DMS114 treated with DMSO at 0.1 percent for 48 hours (cell line): ENCODE results near the gene AJUBA.
A peak's percentile ranks its signal among the peaks of the same experiment; 100 is the strongest.
"Not testable (repeated sequence)": the region's sequence is repeated elsewhere in the genome, so short reads cannot be mapped to it uniquely, and the experiment has no call there.

Source experiments
- DNase-seq: peaks from one replicate; lab custom pipeline; 2025; ENCODE audit not compliant: unreplicated experiment; lab: John Stamatoyannopoulos, UW

The AJUBA gene

GRCh38 chr14:22952418-22952817 lies 29.9 kb downstream of the AJUBA start:
- DNase-seq = no peak

- DNase-seq = not testable (repeated sequence)
Observed at GRCh38 chr14:22951795-22952194, 30.6 kb downstream of the AJUBA start.

DNA sequence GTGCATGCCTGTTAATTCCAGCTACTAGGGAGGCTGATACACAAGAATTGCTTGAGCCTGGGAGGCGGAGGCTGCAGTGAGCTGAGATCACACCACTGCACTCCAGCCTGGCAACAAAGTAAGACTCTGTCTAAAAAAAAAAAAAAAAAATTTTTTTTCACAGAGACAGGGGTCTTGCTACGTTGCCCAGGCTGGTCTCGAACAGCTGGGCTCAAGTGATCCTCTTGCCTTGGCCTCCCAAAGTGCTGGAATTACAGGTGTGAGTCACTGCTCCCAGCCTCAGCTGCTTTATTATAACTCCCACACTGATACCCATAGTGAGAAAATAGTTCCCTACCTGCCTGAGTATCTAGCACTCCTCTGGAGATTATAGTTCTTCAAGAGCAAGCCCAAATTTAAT lies 36.7 kb downstream of the AJUBA start:
- no peak for DNase-seq

DNA sequence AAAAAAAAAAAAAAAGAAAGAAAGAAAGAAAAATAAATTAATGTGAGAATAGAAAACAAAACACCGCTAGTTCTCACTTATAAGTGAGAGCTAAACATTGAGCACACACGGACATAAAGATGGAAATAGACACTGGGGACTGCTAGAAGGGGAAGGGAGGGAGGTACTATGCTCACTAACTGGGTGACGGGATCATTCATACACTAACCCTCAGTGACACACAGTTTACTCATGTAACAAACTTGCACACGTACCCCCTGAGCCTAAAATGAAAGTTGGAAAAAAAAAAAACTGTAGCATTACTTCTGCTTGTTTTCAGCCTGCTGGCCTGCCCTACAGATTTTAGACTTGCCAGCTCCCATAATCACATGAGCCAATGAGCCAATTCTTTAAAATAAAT lies 42.7 kb downstream of the AJUBA start:
- DNase-seq = no peak

- no peak for DNase-seq
Observed at GRCh38 chr14:22935156-22935555, 47.2 kb downstream of the AJUBA start.

DNA sequence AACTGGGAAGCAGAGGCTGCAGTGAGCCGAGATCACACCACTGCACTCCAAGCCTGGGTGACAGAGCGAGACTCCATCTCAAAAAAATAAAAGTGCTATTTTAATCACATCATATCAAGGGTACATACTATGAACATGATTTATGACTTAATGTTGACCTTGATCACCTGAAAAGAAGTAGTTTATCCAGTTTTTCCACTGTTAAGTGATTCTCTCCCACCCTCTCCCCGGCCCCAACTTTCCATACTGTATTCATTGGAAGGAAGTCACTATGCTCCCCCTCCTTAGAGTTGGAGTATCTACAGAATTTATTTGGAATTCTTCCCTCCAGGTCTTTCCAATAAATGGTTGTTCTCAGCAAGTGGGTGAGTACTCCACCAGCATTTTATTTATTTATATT lies 50.2 kb downstream of the AJUBA start:
- no peak for DNase-seq

DNA sequence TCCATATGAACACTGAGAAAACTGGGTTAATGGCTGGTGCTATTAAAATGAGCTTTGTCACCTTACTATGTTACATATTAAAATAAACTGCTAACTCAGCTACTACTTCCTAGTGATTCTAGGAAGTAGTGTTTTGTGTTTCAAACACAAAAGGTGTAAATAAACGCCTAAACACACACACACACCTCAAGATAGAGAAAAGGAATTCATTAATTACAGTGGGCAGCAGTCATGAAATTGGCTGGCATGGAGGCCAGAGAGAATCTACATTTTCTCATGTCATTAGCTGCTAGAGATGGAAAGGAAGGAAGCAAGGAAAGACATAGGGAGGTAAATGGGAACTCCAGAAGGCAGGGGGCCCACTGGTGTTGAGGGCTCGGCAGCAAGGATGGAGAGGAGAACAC lies 52.4 kb downstream of the AJUBA start:
- no peak for DNase-seq

DNA sequence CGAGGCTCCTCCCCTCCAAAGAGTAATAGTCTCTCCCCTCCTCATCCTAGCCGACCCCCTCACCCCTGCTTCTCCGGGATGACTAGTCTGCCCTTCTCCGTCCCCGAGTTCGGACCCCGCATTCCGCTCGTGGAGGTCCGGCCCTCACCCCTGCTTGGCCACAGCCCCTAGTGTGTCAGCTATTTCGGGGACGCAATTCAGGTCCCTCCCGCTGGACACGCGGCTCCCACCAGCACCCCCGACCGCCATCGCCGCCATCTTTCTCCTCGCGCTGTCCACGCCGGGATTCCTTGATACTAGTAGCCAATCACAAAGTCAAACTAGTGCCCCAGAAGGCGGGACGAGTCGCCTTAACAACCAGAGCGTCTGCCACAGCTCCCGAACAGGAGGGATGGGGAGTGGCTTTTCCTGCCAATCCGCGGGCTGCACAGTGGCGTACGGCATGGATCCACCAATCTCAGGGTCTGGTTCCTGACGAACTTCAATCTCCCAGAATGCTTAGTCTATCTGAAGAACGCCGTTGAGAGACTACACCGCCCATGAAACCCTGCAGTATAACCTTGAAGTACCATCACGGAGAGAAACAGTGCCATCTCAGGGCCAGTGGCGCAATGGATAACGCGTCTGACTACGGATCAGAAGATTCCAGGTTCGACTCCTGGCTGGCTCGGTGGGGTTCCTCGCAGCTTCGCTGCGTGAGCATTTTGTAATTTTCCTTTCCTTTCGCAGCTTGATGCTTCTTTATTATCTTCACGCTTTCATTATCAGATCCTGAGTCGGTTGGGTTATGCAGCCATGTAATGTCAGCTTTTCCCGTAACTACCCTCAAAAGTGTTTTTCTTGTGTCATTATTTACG lies 53.0 kb downstream of the AJUBA start, which contains the start of gene PRMT5:
TSS of gene PRMT5 (minus strand) at position 273 of the 857 bp plus-strand sequence. CDS start at position 258, 15 bp downstream.
- peak; percentile 98 for DNase-seq

- no peak for DNase-seq
Observed at GRCh38 chr14:22928237-22929103, 53.9 kb downstream of the AJUBA start.

DNA sequence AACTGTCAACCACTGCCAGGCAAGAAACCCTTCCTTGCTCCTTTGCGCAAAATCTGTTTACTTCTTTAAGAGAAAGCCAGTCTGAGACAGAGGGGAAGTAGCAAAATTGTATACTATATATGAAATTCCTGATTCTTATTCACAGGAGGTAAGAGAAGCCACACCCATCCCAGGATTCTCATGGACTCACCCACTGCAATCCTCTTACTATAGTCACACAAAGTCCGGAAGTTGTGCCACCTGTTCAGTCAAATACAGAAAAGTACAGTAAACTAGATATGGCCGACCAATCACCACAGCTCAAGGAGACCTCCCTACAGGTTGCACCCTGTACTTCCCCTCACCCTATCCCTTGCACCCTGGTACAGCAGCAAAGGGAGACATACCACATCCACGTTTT lies 56.0 kb downstream of the AJUBA start:
- no peak for DNase-seq

DNA sequence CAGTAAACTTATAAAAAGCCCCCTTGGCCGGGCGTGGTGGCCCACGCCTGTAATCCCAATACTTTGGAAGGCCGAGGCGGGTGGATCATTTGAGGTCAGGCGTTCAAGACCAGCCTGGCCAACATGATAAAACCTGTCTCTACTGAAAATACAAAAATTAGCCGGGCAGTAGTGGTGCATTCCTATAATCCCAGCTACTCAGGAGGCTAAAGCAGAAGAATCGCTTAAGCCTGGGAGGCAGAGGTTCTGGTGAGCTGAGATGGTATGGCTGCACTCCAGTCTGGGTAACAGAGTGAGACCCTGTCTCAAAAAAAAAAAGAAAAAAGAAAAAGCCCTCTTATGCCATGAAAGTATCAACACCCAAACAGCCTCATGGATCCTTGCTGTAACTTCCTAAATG lies 56.8 kb downstream of the AJUBA start:
- DNase-seq = no peak

DNA sequence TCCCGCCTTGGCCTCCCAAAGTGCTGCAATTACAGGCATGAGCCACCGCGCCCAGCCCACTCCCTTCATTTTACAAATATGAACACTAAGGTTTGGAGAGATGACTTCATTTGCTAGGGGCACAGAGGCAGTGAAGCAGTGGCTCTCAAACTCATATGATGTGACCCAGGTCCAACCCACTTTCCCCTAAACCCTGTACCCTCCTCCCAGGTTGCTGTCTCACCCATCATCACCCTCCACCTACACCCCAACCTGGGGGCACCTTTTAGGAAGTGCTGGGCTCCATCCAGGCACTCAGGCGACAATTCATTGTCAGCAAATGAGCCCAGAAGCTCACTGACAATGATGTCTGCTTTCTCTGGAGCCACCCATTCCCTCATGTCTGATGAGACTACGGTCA lies 58.6 kb downstream of the AJUBA start:
- no peak for DNase-seq

- DNase-seq = no peak
Observed at GRCh38 chr14:22922294-22922693, 60.1 kb downstream of the AJUBA start.
